ENCODE data around the gene C1QTNF6.

DNA sequence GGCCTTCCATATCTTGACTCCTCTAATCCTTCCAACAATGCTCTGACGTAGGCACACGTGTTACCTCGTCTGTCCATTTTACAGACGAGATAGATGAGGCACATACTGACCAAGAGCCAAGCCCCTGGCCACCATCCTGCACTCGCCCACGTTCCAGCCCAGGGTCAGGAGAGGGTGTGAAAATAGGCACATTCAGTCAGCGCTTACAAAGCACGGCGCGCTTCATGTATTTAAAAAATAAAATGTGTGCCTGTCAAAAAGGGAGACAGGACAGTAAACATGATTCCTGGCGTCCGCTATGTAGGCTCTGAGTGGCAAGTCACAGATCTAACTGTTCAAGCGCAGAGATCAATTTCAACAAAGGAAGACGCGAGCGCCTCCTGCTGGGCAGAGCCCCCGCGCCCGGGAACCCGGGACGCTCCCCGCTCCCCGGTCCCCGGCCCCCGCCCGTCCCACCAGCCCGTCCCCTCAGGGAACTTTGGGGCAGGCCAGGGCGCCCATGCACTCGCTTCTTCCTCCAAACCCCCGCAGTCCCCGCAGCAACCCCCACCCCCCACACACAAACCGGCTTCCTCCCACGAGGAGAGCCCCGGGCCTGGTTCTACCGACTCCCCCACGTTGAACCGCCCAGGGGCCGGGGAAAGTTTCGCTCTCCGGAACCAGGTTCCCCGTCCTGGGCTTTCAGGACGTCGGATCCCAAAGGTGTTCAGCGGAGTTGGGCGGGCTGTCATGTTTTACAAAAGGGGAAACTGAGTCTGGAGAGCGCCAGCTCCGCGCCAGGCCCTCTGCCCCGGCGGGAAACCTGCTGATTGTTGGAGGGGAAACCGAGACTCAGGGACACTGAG, 10.4 kb upstream of the C1QTNF6 start:
- TF ChIP-seq, protein P1, sequence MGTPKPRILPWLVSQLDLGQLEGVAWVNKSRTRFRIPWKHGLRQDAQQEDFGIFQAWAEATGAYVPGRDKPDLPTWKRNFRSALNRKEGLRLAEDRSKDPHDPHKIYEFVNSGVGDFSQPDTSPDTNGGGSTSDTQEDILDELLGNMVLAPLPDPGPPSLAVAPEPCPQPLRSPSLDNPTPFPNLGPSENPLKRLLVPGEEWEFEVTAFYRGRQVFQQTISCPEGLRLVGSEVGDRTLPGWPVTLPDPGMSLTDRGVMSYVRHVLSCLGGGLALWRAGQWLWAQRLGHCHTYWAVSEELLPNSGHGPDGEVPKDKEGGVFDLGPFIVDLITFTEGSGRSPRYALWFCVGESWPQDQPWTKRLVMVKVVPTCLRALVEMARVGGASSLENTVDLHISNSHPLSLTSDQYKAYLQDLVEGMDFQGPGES (IDR thresholded peaks at IDR 0.05; ENCODE audit: low read depth, low read length) = no peak
- TF ChIP-seq, protein P2, sequence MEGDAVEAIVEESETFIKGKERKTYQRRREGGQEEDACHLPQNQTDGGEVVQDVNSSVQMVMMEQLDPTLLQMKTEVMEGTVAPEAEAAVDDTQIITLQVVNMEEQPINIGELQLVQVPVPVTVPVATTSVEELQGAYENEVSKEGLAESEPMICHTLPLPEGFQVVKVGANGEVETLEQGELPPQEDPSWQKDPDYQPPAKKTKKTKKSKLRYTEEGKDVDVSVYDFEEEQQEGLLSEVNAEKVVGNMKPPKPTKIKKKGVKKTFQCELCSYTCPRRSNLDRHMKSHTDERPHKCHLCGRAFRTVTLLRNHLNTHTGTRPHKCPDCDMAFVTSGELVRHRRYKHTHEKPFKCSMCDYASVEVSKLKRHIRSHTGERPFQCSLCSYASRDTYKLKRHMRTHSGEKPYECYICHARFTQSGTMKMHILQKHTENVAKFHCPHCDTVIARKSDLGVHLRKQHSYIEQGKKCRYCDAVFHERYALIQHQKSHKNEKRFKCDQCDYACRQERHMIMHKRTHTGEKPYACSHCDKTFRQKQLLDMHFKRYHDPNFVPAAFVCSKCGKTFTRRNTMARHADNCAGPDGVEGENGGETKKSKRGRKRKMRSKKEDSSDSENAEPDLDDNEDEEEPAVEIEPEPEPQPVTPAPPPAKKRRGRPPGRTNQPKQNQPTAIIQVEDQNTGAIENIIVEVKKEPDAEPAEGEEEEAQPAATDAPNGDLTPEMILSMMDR (IDR thresholded peaks at IDR 0.05) = peak; percentile 81
- TF ChIP-seq RAD21 (IDR thresholded peaks at IDR 0.05; ENCODE audit: low read length) (peak; percentile 75), EZH2phosphoT487 (IDR thresholded peaks at IDR 0.05; ENCODE audit: borderline replicate concordance, low read depth) (no peak), FOXJ3 (CRISPR knock-in tag; IDR thresholded peaks at IDR 0.05) (no peak), FOXM1 (IDR thresholded peaks at IDR 0.05; ENCODE audit: low read depth) (no peak), POLR2AphosphoS5 (IDR thresholded peaks at IDR 0.05; ENCODE audit: low read depth, low read length) (no peak), ELF1 (IDR thresholded peaks at IDR 0.05) (no peak), TAF1 (IDR thresholded peaks at IDR 0.05; ENCODE audit: borderline replicate concordance, low read depth, low read length) (no peak), YY1 (IDR thresholded peaks at IDR 0.05; ENCODE audit: low read depth) (no peak), SIN3A (IDR thresholded peaks at IDR 0.05; ENCODE audit: borderline replicate concordance, low read depth, low read length) (no peak), RCOR1 (IDR thresholded peaks at IDR 0.05; ENCODE audit: low read length) (no peak)
- TF ChIP-seq, protein P3, sequence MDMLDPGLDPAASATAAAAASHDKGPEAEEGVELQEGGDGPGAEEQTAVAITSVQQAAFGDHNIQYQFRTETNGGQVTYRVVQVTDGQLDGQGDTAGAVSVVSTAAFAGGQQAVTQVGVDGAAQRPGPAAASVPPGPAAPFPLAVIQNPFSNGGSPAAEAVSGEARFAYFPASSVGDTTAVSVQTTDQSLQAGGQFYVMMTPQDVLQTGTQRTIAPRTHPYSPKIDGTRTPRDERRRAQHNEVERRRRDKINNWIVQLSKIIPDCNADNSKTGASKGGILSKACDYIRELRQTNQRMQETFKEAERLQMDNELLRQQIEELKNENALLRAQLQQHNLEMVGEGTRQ (IDR thresholded peaks at IDR 0.05; ENCODE audit: borderline replicate concordance, low read depth, low read length) = no peak
